ENCODE results near the gene APOC4. TPM values are rescaled to one million over a fixed set of nuclear protein-coding genes. Genes with fewer than 3 reads are reported as not detected.

Gene APOC4
- polyA plus RNA-seq, 1 donor (not counting 4 experiments of a cell fraction or from before 2014, with no cell fraction given), result not detected

GRCh38 chr19:44894946-44895345 is 47.1 kb upstream of the APOC4 start:
- peaks cover 11% of the 10 kb centered on the region for H4K20me1 ChIP-seq (ENCODE audit: control insufficient read depth, extremely low read depth, insufficient read depth, low read length)
- no peak for DNase-seq (ENCODE audit: low read depth, low spot score)
- H3K4me3 ChIP-seq (ENCODE audit: control insufficient read depth in 2 of 3, extremely low read depth in 1 of 3, insufficient read depth in 2 of 3, low read depth in 1 of 3, low read length in 3 of 3), result no peak overlapping the region
- H3K36me3 ChIP-seq (ENCODE audit: control insufficient read depth in 2 of 2, extremely low read depth in 1 of 2, insufficient read depth in 2 of 2, low read length in 2 of 2), result peaks cover 35 to 59% of the 10 kb centered on the region in 2 experiments
- H2AFZ ChIP-seq (ENCODE audit: control insufficient read depth, low read length), result no peak overlapping the region
- no peak overlapping the region for H3K27ac ChIP-seq (ENCODE audit: control insufficient read depth, insufficient read depth, low read length)
- dilution Hi-C loops (cut with MboI; ENCODE audit: extremely low pct_ligation_motif_present, low sequenced_read_pairs), result no loop called here
- no peaks in the 10 kb centered on the region for H3K9me3 ChIP-seq (ENCODE audit: control insufficient read depth, low read depth, low read length)
- H3K9ac ChIP-seq (ENCODE audit: control insufficient read depth, extremely low read depth, insufficient read depth, low read length), result no peak overlapping the region
- H3K9me1 ChIP-seq (ENCODE audit: control insufficient read depth, extremely low read depth, insufficient read depth, low read length), result no peaks in the 10 kb centered on the region
- H3K4me2 ChIP-seq (ENCODE audit: control insufficient read depth, extremely low read depth, insufficient read depth, low read depth, low read length), result no peak overlapping the region
- no peak for TF ChIP-seq EZH2 (IDR thresholded peaks at IDR 0.05; ENCODE audit: low read length)
- no peak for TF ChIP-seq CTCF (optimal IDR thresholded peaks at IDR 0.05 in 1 of 3, IDR thresholded peaks at IDR 0.05 in 1 of 3, conservative IDR thresholded peaks at IDR 0.05 in 1 of 3; ENCODE audit: extremely low read depth in 1 of 3, insufficient read depth in 2 of 3, low read length in 3 of 3)
- FAIRE-seq, result no peak
- H3K27me3 ChIP-seq (ENCODE audit: control insufficient read depth, extremely low read depth, insufficient read depth, low read length), result no peaks in the 10 kb centered on the region
- H3K4me1 ChIP-seq (ENCODE audit: control insufficient read depth, extremely low read depth, insufficient read depth, low read length), result peaks cover 13% of the 10 kb centered on the region
- H3K79me2 ChIP-seq (ENCODE audit: control insufficient read depth, insufficient read depth, low read length), result peaks cover 56% of the 10 kb centered on the region

- no peak overlapping the region for H3K4me3 ChIP-seq (ENCODE audit: control insufficient read depth in 2 of 3, extremely low read depth in 1 of 3, insufficient read depth in 2 of 3, low read depth in 1 of 3, low read length in 3 of 3)
- H3K4me2 ChIP-seq (ENCODE audit: control insufficient read depth, extremely low read depth, insufficient read depth, low read depth, low read length), result no peak overlapping the region
- dilution Hi-C loops (cut with MboI; ENCODE audit: extremely low pct_ligation_motif_present, low sequenced_read_pairs), result no loop called here
- H3K79me2 ChIP-seq (ENCODE audit: control insufficient read depth, insufficient read depth, low read length), result peaks cover 38% of the 10 kb centered on the region
- FAIRE-seq (no peak), DNase-seq (ENCODE audit: low read depth, low spot score) (no peak)
- TF ChIP-seq CTCF (optimal IDR thresholded peaks at IDR 0.05 in 1 of 3, IDR thresholded peaks at IDR 0.05 in 1 of 3, conservative IDR thresholded peaks at IDR 0.05 in 1 of 3; ENCODE audit: extremely low read depth in 1 of 3, insufficient read depth in 2 of 3, low read length in 3 of 3) (no peak), EZH2 (IDR thresholded peaks at IDR 0.05; ENCODE audit: low read length) (no peak)
- no peak overlapping the region for H3K27ac ChIP-seq (ENCODE audit: control insufficient read depth, insufficient read depth, low read length)
- H2AFZ ChIP-seq (ENCODE audit: control insufficient read depth, low read length), result no peak overlapping the region
- peaks cover 2% of the 10 kb centered on the region for H3K4me1 ChIP-seq (ENCODE audit: control insufficient read depth, extremely low read depth, insufficient read depth, low read length)
- H4K20me1 ChIP-seq (ENCODE audit: control insufficient read depth, extremely low read depth, insufficient read depth, low read length), result peaks cover 9% of the 10 kb centered on the region
- no peaks in the 10 kb centered on the region for H3K9me1 ChIP-seq (ENCODE audit: control insufficient read depth, extremely low read depth, insufficient read depth, low read length)
- H3K36me3 ChIP-seq (ENCODE audit: control insufficient read depth in 2 of 2, extremely low read depth in 1 of 2, insufficient read depth in 2 of 2, low read length in 2 of 2), result peaks cover 54 to 66% of the 10 kb centered on the region in 2 experiments
- no peaks in the 10 kb centered on the region for H3K27me3 ChIP-seq (ENCODE audit: control insufficient read depth, extremely low read depth, insufficient read depth, low read length)
- no peaks in the 10 kb centered on the region for H3K9me3 ChIP-seq (ENCODE audit: control insufficient read depth, low read depth, low read length)
- H3K9ac ChIP-seq (ENCODE audit: control insufficient read depth, extremely low read depth, insufficient read depth, low read length), result no peak overlapping the region
Observed at GRCh38 chr19:44897835-44898234, 44.2 kb upstream of the APOC4 start.

All from keratinocyte (primary cell).